GM19372 (cell line): ENCODE results near the gene POLG2.
A peak's percentile ranks its signal among the peaks of the same experiment; 100 is the strongest.

ENCODE experiments used
- ATAC-seq: cut with Tn5 transposase; IDR thresholded peaks from one replicate; pipeline ENCODE4 v1.9.1; 2021; ENCODE audit warnings: mild to moderate bottlenecking, low read depth, moderate library complexity; ENCODE audit not compliant: unreplicated experiment

Gene POLG2

GRCh38 chr17:64496786-64497564 is at the start of gene POLG2:
TSS of gene POLG2 (minus strand) at chr17:64497054. CDS start at chr17:64496968, 86 bp downstream.
- ATAC-seq, result peak; percentile 85

GRCh38 chr17:64544742-64545141 is 47.9 kb upstream of the POLG2 start:
- no peak for ATAC-seq

GRCh38 chr17:64540118-64540776 is 43.4 kb upstream of the POLG2 start:
- no peak for ATAC-seq

GRCh38 chr17:64538508-64539130 is 41.8 kb upstream of the POLG2 start:
- ATAC-seq, result no peak

DNA sequence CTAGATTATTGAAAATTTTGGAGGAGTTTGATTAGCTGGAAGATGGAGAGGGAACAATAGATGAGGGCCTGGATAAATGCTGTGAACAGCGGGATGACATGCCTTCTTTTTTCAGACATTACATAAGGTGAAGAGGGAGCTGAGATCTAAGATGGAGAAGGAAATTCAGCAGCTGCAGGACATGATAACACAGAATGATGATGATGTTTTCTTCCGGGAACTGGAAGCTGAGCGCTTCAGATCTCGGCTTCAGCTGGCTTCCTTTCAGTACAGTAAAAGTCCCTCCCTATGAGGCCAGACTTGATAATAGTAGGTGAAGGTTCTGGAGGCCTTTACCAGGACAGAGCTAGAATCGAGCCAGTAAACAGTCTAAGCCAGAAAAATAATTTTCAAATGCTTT is 40.6 kb upstream of the POLG2 start:
- ATAC-seq, result no peak

DNA sequence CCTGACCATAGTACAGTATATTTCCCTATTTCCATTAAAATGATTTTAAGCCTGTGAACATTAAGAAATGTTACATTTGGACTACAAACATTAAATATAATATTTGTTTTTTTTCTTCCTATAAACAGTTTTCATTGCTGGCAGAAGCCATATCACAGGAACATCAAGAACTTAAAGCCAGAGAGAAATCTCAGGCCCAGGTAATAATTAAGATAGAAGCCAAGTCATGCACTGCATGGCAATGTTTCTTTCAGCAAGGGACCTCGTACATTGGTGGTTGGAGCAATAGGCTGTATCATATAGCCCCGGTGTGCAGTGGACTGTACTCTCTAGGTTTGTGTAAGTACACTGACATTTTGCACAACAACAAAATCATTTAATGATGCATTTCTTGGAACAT is 40.1 kb upstream of the POLG2 start:
- no peak for ATAC-seq

GRCh38 chr17:64535357-64535756 is 38.5 kb upstream of the POLG2 start:
- ATAC-seq, result no peak

DNA sequence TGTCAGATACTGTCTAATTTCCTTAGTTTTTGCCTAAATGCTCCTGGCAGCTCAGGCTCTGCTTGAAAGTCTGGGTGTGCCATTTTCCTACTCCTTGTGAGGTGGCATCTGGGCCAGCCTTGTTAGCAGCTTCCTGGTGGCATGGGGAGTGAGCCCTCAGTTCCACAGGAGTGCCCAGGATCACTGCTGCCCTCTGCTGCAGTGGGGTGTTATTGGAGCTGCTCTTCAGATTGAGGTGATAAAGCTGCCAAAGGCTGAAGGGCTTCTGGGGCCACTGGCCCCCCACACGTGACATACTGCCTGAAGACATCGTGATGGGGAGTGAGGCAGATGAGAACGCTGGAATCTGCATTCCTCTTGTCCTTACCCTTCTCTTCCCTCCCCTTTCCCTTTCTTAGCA is 37.3 kb upstream of the POLG2 start:
- ATAC-seq, result no peak

DNA sequence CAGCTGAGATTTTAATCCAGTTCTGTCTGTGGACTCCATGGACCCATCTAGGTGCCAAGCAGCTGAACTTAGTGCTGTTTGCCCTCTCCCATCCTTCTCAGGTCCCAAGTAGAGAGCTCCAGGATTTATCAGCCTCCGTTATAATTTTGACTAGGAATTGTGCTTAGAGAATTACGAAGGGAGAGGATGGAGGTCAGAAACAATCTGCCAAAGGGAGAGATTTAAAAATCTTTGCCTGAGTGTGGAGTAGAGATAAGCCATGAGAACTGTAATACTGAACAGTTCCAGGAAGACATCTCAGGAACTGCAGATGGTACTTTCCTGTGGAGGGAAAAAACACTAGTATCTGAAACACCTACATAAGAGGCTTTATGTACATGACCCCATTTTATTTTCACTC is 36.9 kb upstream of the POLG2 start:
- ATAC-seq, result no peak

- ATAC-seq, result no peak
These were observed 35.6 kb upstream of the POLG2 start for GRCh38 chr17:64532409-64532808.

DNA sequence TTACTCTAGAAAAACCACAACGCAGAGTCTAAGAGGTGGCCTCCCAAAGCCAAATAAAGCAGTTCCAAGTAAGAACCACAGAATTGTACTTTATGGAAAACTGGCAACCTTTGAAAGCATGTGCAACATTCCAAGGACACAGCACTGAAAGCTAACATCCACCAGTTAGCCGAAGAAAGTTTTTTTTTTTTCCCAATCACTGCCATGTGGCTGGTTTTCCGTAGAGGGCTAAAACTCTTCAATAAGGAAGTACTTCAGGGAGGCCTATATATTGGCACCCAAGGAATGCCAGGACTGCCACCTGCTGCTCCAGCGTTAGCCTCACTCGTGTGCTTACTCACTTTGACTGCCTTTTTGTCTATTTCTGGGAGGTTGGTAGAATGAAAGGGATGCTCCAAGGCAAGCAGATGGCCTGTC is 35.1 kb upstream of the POLG2 start:
- no peak for ATAC-seq

- ATAC-seq, result no peak
These were observed 32.4 kb upstream of the POLG2 start for GRCh38 chr17:64529221-64529620.

DNA sequence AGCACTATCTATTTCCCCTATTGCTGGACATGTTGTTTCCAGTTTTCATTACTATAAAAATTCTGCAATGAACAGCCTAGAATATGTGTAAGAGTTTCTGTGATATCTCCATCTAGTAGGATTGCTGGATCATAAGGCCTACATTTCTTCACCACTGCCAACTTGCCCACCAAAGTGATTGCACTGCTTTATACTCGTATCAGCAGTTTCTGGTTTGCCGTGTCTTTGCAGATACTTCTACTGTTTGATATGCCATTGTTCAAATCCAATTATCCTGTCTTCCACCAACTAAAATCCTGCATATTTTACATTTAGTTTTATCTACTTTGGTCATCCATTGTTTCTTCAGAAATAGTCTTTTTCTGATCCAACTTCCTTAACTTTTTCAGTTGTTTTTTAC is 31.1 kb upstream of the POLG2 start:
- ATAC-seq, result no peak

DNA sequence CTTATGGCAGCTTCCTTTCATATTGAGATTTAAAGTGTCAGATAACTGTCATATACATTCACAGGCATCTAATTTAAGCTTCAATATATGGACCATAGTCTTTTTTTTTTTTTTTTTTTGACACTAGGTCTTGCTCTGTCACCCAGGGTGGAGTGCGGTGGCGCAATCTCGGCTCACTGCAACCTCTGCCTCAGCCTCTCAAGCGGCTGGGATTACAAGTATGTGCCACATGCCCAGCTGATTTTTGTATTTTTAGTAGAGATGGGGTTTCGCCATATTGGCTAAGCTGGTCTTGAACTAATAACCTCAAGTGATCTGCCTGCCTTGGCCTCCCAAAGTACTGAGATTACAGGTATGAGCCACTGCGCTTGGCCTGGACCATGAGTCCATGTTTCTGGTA is 23.5 kb upstream of the POLG2 start:
- no peak for ATAC-seq

GRCh38 chr17:64519601-64520000 is 22.7 kb upstream of the POLG2 start:
- ATAC-seq, result no peak

- ATAC-seq, result no peak
These were observed 19.0 kb upstream of the POLG2 start for GRCh38 chr17:64515829-64516228.

GRCh38 chr17:64515419-64515818 is 18.6 kb upstream of the POLG2 start:
- ATAC-seq, result no peak

DNA sequence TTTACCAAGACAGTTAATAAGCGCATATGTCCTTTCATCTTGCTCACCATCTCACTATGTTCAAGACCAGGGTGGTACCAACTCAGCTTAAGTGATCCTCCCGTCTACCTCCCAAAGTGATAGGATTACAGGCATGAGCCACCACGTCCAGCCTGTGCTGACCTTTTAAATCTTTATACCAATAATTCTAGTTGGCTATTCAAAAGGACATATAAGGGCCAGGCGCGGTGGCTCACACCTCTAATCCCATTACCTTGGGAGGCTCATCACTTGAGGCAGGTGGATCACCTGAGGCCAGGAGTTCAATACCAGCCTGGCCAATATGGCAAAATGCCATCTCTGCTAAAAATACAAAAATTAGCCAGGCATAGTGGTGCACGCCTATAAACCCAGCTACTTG is 12.3 kb upstream of the POLG2 start:
- ATAC-seq, result no peak

- no peak for ATAC-seq
These were observed 11.8 kb upstream of the POLG2 start for GRCh38 chr17:64508683-64509082.

DNA sequence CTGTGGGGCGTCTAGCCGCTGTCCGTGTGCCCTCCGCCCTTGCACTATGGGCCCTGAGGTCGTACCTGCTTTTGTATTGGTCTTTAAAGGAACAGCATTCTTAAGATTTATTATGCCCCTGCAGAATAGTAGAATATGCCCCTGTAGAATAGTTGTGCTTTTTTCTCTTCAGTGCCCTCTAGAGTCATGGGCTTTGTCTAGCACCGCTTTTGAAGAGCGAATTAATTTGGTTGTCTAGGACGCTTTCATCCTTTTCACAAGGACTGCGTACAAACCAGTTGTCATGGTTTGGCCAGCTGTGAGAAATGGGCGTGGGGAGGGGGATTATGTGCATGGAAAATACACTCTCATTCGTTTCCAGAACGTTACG is 10.5 kb upstream of the POLG2 start:
- ATAC-seq, result no peak

- ATAC-seq, result peak; percentile 58
These were observed 9.9 kb upstream of the POLG2 start, which contains the start of gene CEP95 for GRCh38 chr17:64506576-64507412. TSS of gene CEP95 (plus strand) at chr17:64506977. CDS start at chr17:64507098, 121 bp downstream.
